HG03103 (cell line): Measurements from ENCODE around the gene ANO2.
"Not testable (repeated sequence)": the region's sequence is repeated elsewhere in the genome, so short reads cannot be mapped to it uniquely, and the experiment has no call there.

Experiments used
- ATAC-seq: cut with Tn5 transposase; IDR thresholded peaks from one replicate; pipeline ENCODE4 v1.9.1; 2021; ENCODE audit warnings: low read depth; ENCODE audit not compliant: unreplicated experiment

Gene ANO2

GRCh38 chr12:5565933-5566599 lies 379.0 kb downstream of the ANO2 start:
- no peak for ATAC-seq

- ATAC-seq, result no peak
Measured at GRCh38 chr12:5562581-5562980, 382.5 kb downstream of the ANO2 start.

- ATAC-seq, result no peak
Measured at GRCh38 chr12:5561846-5562245, 383.2 kb downstream of the ANO2 start.

- ATAC-seq, result no peak
Measured at GRCh38 chr12:5561057-5561456, 384.0 kb downstream of the ANO2 start.

GRCh38 chr12:5560265-5560664 lies 384.8 kb downstream of the ANO2 start:
- ATAC-seq, result no peak

DNA sequence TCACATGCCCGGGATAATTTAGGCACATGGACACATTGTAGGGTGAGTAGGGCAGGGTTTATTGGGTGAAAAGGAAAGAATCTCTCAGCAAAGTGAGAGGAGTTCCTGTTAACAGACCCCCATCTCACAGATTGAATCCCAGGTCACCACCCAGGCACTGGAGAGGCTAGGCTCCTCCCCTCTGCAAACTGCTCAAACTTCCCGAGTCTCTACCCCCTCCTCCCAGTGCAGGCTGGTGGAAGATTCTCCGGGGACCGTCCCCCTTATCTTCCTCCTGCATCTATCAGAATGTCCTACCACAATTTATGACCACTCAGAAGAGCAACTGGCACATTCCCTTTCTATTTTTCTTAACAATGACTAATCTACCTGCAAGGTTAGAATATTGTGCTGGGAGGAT lies 387.2 kb downstream of the ANO2 start:
- no peak for ATAC-seq

DNA sequence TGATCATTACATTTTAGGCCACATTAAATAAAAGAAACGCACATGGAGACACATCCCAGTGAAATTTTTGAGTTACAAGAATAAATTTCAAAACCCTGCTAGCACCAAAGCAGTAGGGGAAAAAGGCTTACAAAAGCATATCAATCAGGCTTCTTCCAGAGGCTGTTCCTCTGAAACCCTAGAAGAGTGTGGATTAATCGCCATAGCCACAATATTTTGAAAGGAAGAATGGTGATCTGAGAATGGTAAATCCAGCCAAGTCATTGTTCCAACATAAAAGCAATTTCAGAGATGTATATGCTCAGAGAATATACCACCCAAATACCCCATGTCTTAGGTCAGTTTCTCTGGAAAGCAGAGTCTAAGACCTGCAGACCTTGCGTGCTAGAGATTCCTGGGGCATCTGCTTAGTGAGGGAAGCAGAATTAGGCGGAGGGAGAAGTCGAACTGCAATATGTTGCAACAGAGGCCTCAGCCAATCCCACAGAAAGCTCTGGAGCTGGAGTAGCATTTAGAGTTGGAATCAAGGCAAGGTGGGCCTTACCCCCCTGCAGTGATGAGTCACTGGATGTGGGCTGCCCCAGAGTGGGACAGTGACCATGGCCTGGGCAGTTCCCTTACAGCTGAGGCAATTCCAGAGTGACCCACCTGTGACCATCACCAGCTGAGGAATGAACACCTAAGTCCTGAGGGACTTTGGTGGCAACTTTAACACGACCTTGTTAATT lies 387.9 kb downstream of the ANO2 start:
- no peak for ATAC-seq

DNA sequence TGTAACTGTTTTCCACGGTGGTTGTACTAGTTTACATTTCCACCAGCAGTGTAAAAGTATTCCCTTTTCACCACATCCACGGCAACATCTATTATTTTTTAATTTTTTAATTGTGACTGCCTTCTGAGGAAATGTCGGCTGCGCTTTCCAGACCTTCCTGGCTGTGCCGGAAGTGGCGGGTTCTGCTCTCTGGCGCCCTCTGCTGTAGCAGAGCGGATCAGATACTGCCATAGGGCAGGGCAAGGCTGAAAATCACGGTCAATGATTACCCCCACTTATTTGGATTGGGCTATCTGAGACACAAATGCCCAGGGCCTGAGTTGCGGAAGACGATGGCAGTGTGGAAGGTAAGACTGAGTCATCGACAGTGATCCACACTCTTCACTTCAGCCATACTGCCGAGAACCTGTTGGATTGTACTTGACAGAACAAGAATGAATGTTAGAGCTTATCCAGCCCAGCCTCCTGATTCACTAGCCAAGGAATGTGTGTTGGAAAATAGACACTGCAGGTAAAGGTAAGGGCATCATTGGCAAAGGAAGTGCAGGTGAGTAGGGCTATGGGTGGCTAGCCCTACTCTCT lies 388.9 kb downstream of the ANO2 start:
- ATAC-seq, result no peak

GRCh38 chr12:5554711-5555110 lies 390.3 kb downstream of the ANO2 start:
- no peak for ATAC-seq

GRCh38 chr12:5549011-5549410 lies 396.0 kb downstream of the ANO2 start:
- no peak for ATAC-seq

GRCh38 chr12:5548152-5548943 lies 396.7 kb downstream of the ANO2 start:
- ATAC-seq, result no peak

- ATAC-seq, result no peak
Measured at GRCh38 chr12:5546616-5547015, 398.4 kb downstream of the ANO2 start.

- ATAC-seq, result no peak
Measured at GRCh38 chr12:5537771-5538170, 407.3 kb downstream of the ANO2 start.

- ATAC-seq, result not testable (repeated sequence)
Measured at GRCh38 chr12:5537026-5537615, 407.9 kb downstream of the ANO2 start.

DNA sequence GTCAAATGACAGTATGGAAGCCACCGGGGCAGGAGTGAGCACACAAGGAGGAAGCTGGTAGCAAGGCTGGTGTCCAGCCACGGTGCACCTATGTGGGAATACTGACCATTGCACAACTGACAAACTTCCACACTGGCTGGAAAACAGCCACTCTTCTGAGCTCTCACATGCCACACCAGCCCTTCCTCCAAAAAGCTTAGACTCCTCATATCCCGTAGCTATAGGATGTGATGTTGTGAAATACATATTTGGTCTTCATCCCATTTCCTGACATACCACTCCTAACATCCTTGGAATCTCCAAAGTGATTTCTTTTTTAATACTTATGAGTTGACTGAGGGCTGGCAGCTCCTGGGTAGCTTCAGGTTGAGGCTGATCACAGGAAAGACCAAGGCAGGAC lies 409.5 kb downstream of the ANO2 start:
- ATAC-seq, result no peak

DNA sequence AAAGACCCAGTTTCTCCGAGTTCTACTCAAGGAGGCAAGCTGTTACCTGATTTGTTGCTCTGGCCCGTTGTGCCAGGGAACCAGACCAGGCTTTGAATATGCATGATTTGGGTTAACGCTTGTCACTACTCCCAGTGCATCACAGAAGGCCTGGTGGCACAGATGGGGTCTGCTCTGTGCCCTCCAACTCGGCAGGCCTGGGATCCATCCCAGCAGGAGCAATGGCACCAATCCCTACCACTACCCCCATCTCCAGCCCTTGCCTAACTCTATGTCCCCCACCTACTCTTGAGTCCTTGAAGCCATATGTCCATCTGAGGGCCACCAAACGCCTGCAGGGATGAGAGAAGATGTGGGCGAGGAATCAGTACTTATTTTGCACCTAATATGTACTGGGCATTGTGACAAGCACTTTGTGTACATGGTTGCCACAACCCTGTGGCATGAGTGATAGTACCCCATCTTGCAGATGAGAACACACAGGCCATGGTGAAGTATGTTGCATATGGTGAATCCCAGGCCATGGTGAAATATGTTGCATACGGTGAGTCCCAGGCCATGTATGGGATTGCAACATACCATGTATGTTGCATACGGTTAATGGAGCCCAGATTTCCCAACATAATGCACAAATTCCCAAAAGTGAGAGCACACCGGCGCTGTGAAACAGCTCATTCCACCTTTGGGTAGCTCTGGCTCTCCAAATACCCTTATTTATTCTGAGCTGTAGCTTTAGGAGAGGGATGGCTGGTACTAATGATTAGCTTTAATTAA lies 410.4 kb downstream of the ANO2 start:
- no peak for ATAC-seq

DNA sequence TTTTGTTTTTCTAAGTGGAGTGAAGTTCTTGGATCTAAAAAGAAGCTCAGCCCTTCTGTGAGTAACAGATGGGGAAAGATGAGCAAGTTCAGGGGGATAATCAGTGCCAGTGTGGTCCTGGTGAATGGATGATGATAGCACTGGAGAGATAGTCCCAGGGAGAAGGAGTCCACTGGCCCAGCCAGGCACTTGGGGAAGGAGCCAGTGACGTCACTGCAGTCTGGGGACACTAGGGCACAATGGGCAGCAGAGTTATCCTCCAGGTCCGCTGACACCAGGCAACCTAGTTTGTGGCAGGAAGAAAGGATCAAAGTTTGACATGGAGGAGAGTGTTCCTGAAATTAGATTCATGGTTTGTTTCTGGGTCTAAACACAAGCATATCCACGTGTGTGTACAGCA lies 411.7 kb downstream of the ANO2 start:
- no peak for ATAC-seq

DNA sequence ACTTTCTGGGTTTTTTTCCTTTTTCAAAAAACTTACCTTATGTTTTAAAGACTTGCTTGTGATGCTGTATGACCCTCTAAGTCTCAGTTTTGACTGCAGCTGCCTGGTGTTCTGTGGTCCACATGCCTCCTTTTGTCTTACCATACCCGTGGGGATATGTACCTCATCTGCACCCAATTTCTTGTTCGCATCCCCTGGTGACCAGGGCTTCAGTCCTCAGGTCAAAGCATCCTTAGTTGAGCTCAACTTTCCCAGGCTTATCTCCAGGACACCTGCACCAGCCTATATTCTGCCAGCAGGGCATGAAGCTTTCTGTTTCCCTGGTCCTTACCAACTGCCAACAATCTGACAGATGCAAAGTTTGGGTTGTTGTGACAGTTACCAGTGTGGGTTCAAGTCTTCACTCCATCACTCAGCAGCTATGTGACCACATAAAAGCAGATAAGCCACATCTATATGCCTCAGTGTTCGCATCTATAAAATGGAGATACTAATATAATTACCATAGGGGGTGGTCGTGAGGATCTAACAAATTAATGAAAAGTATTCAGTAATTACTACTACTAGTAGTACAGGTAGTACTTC lies 419.2 kb downstream of the ANO2 start:
- no peak for ATAC-seq

- ATAC-seq, result no peak
Measured at GRCh38 chr12:5524769-5525436, 420.2 kb downstream of the ANO2 start.
